Muscle of back (tissue), 13 donors: ENCODE data around the gene ZC3H8. TPM values are rescaled to one million over a fixed set of nuclear protein-coding genes. Genes with fewer than 3 reads are reported as not detected.
A peak's percentile ranks its signal among the peaks of the same experiment; 100 is the strongest.
"Not testable (repeated sequence)": the region's sequence is repeated elsewhere in the genome, so short reads cannot be mapped to it uniquely, and the experiment has no call there.

Experiments used
- DNase-seq, 3 donors: peaks; one replicate each; pipeline versions ENCODE4 v3.0.0 to v3.0.0-alpha.2; 2013
- long read RNA-seq, 9 donors: transcript quantifications; one replicate each; lab custom pipeline, GENCODE V29; 2026
- polyA plus RNA-seq, 10 donors: library from polyadenylated mRNA; unstranded; fragments of 120-200 nt; gene quantifications; one replicate each; pipeline ENCODE4 v1.2.1, GENCODE V29; 2013; ENCODE audit not compliant: insufficient read length in 10 of 10

The ZC3H8 gene
- 10 to 100 TPM in 9 of 10 donors, 1 to 10 TPM in 1; 9.2 to 18.8 (median 15.2) TPM for polyA plus RNA-seq
- long read RNA-seq, donor 1, full-length matches to known transcripts = 4 of 4 reads
- long read RNA-seq, donor 1, partial matches to known transcripts = 0 of 4 reads
- long read RNA-seq, donor 1, other reads (novel, unspliced or antisense) = 0 of 4 reads
- long read RNA-seq, donor 2, full-length matches to known transcripts = 1 of 1 reads
- long read RNA-seq, donor 2, partial matches to known transcripts = 0 of 1 reads
- long read RNA-seq, donor 2, other reads (novel, unspliced or antisense) = 0 of 1 reads
- long read RNA-seq, donor 3 = 0 reads
- long read RNA-seq, donor 4, full-length matches to known transcripts = 1 of 1 reads
- long read RNA-seq, donor 4, partial matches to known transcripts = 0 of 1 reads
- long read RNA-seq, donor 4, other reads (novel, unspliced or antisense) = 0 of 1 reads
- long read RNA-seq, donor 5, full-length matches to known transcripts = 5 of 5 reads
- long read RNA-seq, donor 5, partial matches to known transcripts = 0 of 5 reads
- long read RNA-seq, donor 5, other reads (novel, unspliced or antisense) = 0 of 5 reads
- long read RNA-seq, donor 6, full-length matches to known transcripts = 2 of 2 reads
- long read RNA-seq, donor 6, partial matches to known transcripts = 0 of 2 reads
- long read RNA-seq, donor 6, other reads (novel, unspliced or antisense) = 0 of 2 reads
- long read RNA-seq, donor 7 = 0 reads
- long read RNA-seq, donor 8, full-length matches to known transcripts = 3 of 17 reads
- long read RNA-seq, donor 8, partial matches to known transcripts = 14 of 17 reads
- long read RNA-seq, donor 8, other reads (novel, unspliced or antisense) = 0 of 17 reads
- long read RNA-seq, donor 9 = 0 reads

- peak; percentile 90 to 97 (median 96) for DNase-seq
Observed at GRCh38 chr2:112254466-112255240, at the start of gene ZC3H8. Gene ZC3H8 (minus strand): TSS chr2:112255042. CDS start chr2:112254981, 61 bp downstream.

GRCh38 chr2:112304298-112304941 is 49.6 kb upstream of the ZC3H8 start:
- no peak for DNase-seq

GRCh38 chr2:112301973-112302372 is 47.1 kb upstream of the ZC3H8 start:
- no peak for DNase-seq

GRCh38 chr2:112301171-112301584 is 46.3 kb upstream of the ZC3H8 start:
- DNase-seq = peak in 1 of 3 donors; percentile 16

- no peak for DNase-seq
Observed at GRCh38 chr2:112296407-112296806, 41.6 kb upstream of the ZC3H8 start.

- DNase-seq = no peak
Observed at GRCh38 chr2:112295407-112296078, 40.7 kb upstream of the ZC3H8 start.

GRCh38 chr2:112293636-112294401 is 39.0 kb upstream of the ZC3H8 start:
- no peak for DNase-seq

- no peak for DNase-seq
Observed at GRCh38 chr2:112290648-112291047, 35.8 kb upstream of the ZC3H8 start.

- DNase-seq = no peak
Observed at GRCh38 chr2:112290088-112290487, 35.2 kb upstream of the ZC3H8 start.

GRCh38 chr2:112283535-112283934 is 28.7 kb upstream of the ZC3H8 start:
- not testable (repeated sequence) for DNase-seq

GRCh38 chr2:112282066-112282465 is 27.2 kb upstream of the ZC3H8 start:
- not testable (repeated sequence) for DNase-seq

GRCh38 chr2:112277596-112278220 is 22.9 kb upstream of the ZC3H8 start:
- peak in 1 of 3 donors; percentile 28 for DNase-seq

GRCh38 chr2:112276954-112277353 is 22.1 kb upstream of the ZC3H8 start:
- DNase-seq = no peak

- DNase-seq = peak; percentile 90 to 96 (median 95)
Observed at GRCh38 chr2:112275887-112276773, 21.3 kb upstream of the ZC3H8 start.

- peak; percentile 99 for DNase-seq
Observed at GRCh38 chr2:112275311-112275886, 20.6 kb upstream of the ZC3H8 start, which contains the start of gene ZC3H6. Gene ZC3H6 (plus strand): TSS chr2:112275597. CDS start chr2:112275995, 398 bp downstream.

GRCh38 chr2:112273349-112273748 is 18.5 kb upstream of the ZC3H8 start:
- DNase-seq = no peak

GRCh38 chr2:112272669-112273068 is 17.8 kb upstream of the ZC3H8 start:
- no peak for DNase-seq

- no peak for DNase-seq
Observed at GRCh38 chr2:112268547-112268946, 13.7 kb upstream of the ZC3H8 start.
